ENCODE data around the gene CFAP99. TPM values are rescaled to one million over a fixed set of nuclear protein-coding genes. Genes with fewer than 3 reads are reported as not detected.

CFAP99 gene
- polyA plus RNA-seq, 1 experiment, result not detected

DNA sequence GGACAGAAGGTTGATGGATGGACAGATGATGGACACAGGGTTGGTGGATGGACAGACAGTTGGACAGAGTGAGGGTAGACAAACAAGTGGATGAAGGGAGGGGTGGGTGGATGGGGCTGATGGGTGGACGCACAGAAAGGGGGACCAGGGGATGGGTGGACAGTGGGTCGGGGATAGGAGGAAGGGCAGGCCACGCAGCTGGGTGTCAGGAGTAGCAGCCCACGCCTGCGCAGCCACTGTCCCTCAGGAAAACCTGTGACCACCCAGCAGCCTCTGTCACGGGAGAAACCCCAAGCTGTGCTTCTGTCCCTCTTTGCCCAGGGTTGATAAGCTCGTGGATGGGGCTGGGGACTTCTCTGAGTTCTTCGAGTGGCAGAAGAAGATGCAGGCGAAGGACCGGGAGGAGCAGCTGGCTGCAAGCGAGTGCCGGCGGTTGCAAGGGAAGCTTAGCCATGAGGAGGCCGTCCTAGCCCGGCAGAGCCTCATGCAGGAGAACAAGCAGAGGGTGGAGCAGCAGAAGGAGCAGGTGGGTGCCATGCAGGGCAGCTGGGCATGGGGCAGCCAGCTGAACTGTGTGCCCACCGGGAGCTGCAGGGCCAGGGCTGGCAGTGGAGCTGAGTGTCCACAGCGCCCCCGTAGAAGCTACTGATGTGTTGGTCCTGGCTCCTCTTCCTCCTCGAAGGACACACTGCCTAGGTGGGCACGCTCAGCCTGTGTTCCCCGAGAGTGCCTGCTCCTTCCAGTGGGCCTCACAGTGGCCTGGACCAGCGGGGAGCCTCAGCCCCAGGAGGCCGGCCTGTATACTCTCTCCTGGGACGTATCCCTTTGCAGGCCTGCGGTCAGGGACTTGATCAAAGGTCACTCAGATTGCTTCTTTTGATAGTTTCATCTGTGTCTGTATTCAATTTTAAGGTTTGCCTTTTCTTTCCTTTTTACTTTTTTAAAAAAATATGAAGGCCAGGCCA, 33.3 kb downstream of the CFAP99 start:
- Histone ChIP-seq H3K27me3 (ENCODE audit: control insufficient read depth, insufficient read depth, low read length) (peaks cover 2% of the 10 kb centered on the region; the same call in 1 of the 2 replicates), H3K36me3 (ENCODE audit: control insufficient read depth, insufficient read depth, low read length) (no peaks in the 10 kb centered on the region), H3K4me3 (ENCODE audit: low read depth, low read length) (no peak overlapping the region)
- no peak for DNase-seq (ENCODE audit: low read depth)
- TF ChIP-seq, protein P1, sequence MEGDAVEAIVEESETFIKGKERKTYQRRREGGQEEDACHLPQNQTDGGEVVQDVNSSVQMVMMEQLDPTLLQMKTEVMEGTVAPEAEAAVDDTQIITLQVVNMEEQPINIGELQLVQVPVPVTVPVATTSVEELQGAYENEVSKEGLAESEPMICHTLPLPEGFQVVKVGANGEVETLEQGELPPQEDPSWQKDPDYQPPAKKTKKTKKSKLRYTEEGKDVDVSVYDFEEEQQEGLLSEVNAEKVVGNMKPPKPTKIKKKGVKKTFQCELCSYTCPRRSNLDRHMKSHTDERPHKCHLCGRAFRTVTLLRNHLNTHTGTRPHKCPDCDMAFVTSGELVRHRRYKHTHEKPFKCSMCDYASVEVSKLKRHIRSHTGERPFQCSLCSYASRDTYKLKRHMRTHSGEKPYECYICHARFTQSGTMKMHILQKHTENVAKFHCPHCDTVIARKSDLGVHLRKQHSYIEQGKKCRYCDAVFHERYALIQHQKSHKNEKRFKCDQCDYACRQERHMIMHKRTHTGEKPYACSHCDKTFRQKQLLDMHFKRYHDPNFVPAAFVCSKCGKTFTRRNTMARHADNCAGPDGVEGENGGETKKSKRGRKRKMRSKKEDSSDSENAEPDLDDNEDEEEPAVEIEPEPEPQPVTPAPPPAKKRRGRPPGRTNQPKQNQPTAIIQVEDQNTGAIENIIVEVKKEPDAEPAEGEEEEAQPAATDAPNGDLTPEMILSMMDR (IDR thresholded peaks at IDR 0.05; ENCODE audit: insufficient read depth, low read depth, low read length), result no peak
- CTCF ChIA-PET, result interaction anchor here (1.8 to 1.9 kb wide), 2 partner anchors 10 kb away, joined by 9 read pairs; no protein-coding TSS in a partner anchor
- POLR2A ChIA-PET, result no interaction called here

DNA sequence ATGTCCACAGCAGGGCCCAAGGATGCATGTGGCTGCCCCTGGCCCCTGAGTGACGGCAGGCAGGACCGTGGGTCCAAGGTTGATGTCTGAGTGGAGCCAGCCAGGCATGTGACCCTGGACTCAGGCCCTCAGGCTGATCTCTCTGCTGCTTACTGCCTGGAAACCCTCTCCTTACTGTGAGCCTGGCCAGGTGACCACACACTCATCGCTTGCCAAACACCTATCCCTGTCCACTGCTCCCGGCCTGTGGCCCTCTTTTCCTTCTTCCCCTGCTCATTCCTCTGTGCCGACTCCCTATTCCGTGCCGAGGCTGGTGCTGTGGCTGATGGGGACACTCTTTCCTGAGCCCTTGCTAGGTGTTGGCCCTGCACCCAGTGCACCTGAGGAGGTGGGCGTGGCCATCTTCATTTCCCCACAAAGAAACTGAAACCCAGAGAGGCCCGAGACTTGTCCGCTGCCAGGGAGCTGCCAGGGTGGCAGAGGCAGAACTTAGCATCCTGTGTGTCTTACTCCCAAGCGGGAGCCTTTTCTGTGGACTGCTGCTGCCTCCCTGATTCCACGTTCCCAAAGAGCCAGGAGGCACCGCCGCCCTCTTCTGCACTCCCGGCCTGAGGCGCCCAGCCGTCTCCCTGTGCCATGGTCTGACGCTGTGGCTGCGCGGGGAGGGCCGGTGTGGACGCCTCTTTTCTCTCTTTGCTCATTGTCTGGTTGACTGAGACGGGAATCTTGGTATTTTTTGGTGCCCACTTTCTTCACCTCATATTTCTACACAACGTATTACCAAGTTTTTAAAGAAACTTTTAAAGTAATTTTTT, 38.9 kb downstream of the CFAP99 start:
- DNase-seq (ENCODE audit: low read depth), result no peak
- H3K27me3 ChIP-seq (ENCODE audit: control insufficient read depth, insufficient read depth, low read length), result peaks cover 1% of the 10 kb centered on the region; the same call in 1 of the 2 replicates
- ChIA-PET CTCF (interaction anchor here (0.5 kb wide), 1 partner anchor 8 kb away, joined by 3 read pairs; no protein-coding TSS in a partner anchor), POLR2A (no interaction called here)
- TF ChIP-seq, protein P1 (IDR thresholded peaks at IDR 0.05; ENCODE audit: insufficient read depth, low read depth, low read length), result no peak
- H3K4me3 ChIP-seq (ENCODE audit: low read depth, low read length), result no peak overlapping the region
- H3K36me3 ChIP-seq (ENCODE audit: control insufficient read depth, insufficient read depth, low read length), result no peaks in the 10 kb centered on the region

DNA sequence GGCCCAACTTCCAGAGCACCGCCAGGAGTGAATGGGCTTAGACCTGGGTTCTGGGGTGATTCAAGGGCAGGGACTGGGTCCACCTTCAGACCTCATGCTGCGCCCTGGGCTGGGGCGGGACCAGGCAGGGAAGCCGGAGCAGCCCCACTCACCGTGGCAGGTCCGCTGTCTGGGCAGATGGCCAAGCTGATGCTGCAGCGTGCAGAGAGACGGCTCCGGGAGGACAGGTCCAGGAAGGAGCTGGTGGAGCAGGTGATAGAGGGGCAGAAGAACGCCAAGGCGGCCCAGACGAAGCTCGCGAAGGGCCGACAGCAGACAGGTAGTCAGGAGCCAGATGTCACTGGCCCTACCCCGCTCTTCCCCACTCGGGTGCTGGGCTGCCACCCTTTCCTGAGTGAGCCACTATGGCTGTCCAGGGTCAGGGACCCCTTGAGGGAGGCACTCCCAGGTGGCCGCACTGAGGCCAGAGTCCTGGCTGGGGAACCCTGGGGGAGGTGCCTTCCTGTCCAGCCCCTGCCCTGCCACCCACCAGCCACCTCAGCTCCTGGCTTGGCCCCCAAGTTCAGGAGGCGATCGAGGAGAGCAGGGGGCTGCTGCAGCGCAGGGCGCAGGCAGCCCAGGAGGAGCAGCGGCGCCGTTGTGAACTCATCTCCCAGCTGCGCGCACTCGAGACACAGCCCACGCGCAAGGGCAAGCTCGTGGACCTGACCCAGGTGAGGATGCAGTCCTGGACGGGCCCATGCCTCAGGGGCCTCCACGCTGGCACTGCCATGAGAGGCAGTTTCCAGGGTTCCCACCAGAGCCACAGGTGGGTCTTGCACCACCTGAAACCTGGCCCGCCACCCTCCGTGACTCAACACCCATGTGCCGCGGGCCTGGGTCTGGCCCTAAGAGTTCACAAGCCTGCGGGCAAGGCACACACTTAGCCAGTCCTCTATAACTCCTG, 40.1 kb downstream of the CFAP99 start:
- TF ChIP-seq, protein P1 (IDR thresholded peaks at IDR 0.05; ENCODE audit: insufficient read depth, low read depth, low read length), result no peak
- H3K27me3 ChIP-seq (ENCODE audit: control insufficient read depth, insufficient read depth, low read length), result peaks cover 1% of the 10 kb centered on the region; the same call in 1 of the 2 replicates
- ChIA-PET CTCF (no interaction called here), POLR2A (no interaction called here)
- no peak overlapping the region for H3K4me3 ChIP-seq (ENCODE audit: low read depth, low read length)
- H3K36me3 ChIP-seq (ENCODE audit: control insufficient read depth, insufficient read depth, low read length), result no peaks in the 10 kb centered on the region
- no peak for DNase-seq (ENCODE audit: low read depth)

DNA sequence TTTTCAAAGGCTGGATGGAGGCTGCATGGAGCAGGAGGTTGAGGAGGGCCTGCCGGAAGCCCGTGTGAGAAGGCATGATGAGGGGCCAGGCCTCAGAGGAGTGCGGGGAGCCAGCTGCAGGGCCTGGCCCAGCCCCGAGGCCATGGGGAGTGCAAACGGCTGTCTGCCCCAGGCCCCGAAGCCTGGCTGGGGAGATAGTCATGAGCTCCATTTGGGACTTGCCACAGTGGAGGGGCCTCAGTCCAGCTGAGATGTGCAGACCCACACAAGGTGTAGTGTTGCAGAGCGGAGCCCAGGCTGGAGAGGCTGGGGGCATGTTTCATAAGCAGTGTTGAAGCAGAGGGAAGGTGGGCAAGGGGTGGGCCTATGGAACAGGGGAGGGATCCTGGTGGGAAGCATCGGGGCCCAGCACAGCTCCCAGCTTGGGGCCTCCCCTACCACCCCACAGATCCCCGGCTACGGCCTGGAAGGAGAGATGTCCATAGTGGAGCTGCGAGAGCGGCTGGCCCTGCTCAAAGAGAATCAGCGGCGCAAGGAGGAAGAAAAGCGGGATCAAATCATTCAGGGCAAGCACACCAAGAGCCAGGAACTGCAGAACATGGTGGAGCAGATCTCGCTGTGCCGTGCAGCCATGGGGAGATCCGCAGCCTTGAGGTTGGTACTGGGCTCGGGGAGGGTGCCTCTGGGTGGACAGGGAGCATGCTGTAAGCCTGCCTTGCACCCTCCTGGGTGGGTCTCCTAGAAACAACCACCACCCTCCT, 41.0 kb downstream of the CFAP99 start:
- TF ChIP-seq, protein P1 (IDR thresholded peaks at IDR 0.05; ENCODE audit: insufficient read depth, low read depth, low read length), result no peak
- H3K4me3 ChIP-seq (ENCODE audit: low read depth, low read length), result no peak overlapping the region
- H3K36me3 ChIP-seq (ENCODE audit: control insufficient read depth, insufficient read depth, low read length), result no peaks in the 10 kb centered on the region
- ChIA-PET POLR2A (no interaction called here), CTCF (no interaction called here)
- no peak for DNase-seq (ENCODE audit: low read depth)
- peaks cover 1% of the 10 kb centered on the region; the same call in 1 of the 2 replicates for H3K27me3 ChIP-seq (ENCODE audit: control insufficient read depth, insufficient read depth, low read length)
